BE2C (cell line): ENCODE data around the gene INHBE.
"Not testable (repeated sequence)": the region's sequence is repeated elsewhere in the genome, so short reads cannot be mapped to it uniquely, and the experiment has no call there.

Experiments used
- DNase-seq: peaks from one replicate; pipeline ENCODE4 v3.0.0-alpha.2; 2020
- H3K27me3 ChIP-seq: fragments of 250-450 bp; sonication (Bioruptor Pico); 2 replicates; pipeline ENCODE4 v1.5.1; 2020; ENCODE audit warnings: mild to moderate bottlenecking
- H3K36me3 ChIP-seq: fragments of 250-450 bp; sonication (Bioruptor Pico); 2 replicates; pipeline ENCODE4 v1.5.1; 2020; ENCODE audit warnings: mild to moderate bottlenecking
- H3K4me1 ChIP-seq: fragments of 250-450 bp; sonication (Bioruptor Pico); 2 replicates; pipeline ENCODE4 v1.5.1; 2020
- H3K4me3 ChIP-seq: 2 replicates; pipeline ENCODE4 v1.5.1; 2011; ENCODE audit warnings: low read depth, low read length
- H3K9me3 ChIP-seq: fragments of 250-450 bp; sonication (Bioruptor Pico); 2 replicates; pipeline ENCODE4 v1.5.1; 2020
- TF ChIP-seq, protein P1 (sequence below): IDR thresholded peaks from 2 replicates; pipeline ENCODE4 v1.5.1; 2012; ENCODE audit warnings: mild to moderate bottlenecking, low read depth, low read length

INHBE gene

DNA sequence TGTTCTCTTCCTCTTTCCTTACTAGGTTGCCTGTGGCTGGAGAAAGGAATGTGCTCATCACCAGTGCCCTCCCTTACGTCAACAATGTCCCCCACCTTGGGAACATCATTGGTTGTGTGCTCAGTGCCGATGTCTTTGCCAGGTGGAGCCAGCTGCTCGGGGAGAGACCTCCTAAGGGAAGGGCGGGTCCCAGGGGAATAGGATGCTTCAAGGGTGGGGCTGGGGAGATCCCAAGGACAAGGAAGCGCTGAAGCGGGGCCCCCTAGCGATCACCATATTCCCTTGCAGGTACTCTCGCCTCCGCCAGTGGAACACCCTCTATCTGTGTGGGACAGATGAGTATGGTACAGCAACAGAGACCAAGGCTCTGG is 43.0 kb downstream of the INHBE start:
- no peak for DNase-seq
- TF ChIP-seq, protein P1, sequence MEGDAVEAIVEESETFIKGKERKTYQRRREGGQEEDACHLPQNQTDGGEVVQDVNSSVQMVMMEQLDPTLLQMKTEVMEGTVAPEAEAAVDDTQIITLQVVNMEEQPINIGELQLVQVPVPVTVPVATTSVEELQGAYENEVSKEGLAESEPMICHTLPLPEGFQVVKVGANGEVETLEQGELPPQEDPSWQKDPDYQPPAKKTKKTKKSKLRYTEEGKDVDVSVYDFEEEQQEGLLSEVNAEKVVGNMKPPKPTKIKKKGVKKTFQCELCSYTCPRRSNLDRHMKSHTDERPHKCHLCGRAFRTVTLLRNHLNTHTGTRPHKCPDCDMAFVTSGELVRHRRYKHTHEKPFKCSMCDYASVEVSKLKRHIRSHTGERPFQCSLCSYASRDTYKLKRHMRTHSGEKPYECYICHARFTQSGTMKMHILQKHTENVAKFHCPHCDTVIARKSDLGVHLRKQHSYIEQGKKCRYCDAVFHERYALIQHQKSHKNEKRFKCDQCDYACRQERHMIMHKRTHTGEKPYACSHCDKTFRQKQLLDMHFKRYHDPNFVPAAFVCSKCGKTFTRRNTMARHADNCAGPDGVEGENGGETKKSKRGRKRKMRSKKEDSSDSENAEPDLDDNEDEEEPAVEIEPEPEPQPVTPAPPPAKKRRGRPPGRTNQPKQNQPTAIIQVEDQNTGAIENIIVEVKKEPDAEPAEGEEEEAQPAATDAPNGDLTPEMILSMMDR = no peak
- H3K4me3 ChIP-seq = no peak overlapping the region

DNA sequence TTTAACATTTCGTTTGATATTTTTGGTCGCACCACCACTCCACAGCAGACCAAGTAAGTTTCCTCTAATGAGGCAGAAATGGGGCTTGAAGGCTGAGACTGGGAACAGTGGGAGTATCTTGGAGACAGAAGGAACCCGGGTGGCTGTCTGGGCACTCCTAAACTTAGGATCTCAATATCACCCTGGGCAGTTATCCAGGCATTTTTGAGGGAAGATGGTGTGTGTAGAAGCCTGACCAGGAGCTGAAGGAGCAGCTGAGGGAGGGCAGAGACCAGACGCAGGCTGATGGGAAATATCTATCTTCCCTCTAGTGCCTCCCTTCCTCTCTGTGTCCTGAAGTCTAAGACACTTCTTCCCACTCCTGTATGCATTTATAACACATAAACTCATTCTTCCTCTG is 43.5 kb downstream of the INHBE start:
- Histone ChIP-seq H3K4me3 (no peak overlapping the region), H3K36me3 (peaks cover 80% of the 10 kb centered on the region), H3K9me3 (no peaks in the 10 kb centered on the region), H3K4me1 (no peaks in the 10 kb centered on the region), H3K27me3 (no peaks in the 10 kb centered on the region)
- no peak for DNase-seq
- TF ChIP-seq, protein P1 = no peak

More for the DNA sequence above, 43.0 kb downstream of the INHBE start:
- Histone ChIP-seq H3K9me3 (no peaks in the 10 kb centered on the region), H3K4me1 (no peaks in the 10 kb centered on the region), H3K36me3 (peaks cover 76% of the 10 kb centered on the region), H3K27me3 (no peaks in the 10 kb centered on the region)

DNA sequence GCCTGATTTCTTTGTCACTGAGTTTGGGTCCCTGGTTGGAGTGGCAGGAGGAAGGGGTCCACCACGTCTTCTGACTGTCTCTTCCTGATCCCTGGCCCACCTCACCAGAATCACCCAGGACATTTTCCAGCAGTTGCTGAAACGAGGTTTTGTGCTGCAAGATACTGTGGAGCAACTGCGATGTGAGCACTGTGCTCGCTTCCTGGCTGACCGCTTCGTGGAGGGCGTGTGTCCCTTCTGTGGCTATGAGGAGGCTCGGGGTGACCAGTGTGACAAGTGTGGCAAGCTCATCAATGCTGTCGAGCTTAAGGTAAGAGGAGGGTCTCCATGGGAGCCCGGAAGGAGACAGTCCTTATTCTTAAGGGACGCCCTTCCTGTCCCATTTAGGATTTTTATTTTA is 45.1 kb downstream of the INHBE start:
- Histone ChIP-seq H3K27me3 (no peaks in the 10 kb centered on the region), H3K36me3 (peaks cover 88% of the 10 kb centered on the region), H3K9me3 (no peaks in the 10 kb centered on the region), H3K4me1 (no peaks in the 10 kb centered on the region), H3K4me3 (no peak overlapping the region)
- TF ChIP-seq, protein P1 = no peak
- no peak for DNase-seq

DNA sequence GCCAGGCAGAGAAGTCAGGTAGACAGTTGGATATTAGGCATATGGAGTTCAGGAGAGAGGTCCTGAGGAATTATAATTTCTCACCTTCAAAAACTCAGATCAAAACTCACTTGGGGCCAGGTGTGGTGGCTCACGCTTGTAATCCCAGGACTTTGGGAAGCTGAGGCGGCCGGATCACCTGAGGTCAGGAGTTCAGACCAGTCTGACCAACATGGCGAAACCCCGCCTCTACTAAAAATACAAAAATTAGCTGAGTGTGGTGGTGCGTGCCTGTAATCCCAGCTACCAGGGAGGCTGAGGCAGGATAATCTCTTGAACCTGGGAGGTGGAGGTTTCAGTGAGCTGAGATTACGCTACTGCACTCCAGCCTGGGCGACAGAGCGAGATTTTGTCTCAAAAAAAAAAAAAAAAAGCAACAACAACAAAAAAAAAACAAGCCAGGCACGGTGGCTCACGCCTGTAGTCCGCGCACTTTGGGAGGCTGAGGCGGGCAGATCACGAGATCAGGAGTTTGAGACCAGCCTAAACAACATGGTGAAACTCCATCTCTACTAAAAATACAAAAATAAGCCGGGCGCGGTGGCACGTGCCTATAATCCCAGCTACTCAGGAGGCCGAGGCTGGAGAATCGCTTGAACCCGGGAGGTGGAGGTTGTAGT is 47.3 kb downstream of the INHBE start:
- H3K4me1 ChIP-seq, DNase-seq, H3K27me3 ChIP-seq, H3K4me3 ChIP-seq, H3K9me3 ChIP-seq: not testable (repeated sequence)
- peaks cover 87% of the 10 kb centered on the region for H3K36me3 ChIP-seq

DNA sequence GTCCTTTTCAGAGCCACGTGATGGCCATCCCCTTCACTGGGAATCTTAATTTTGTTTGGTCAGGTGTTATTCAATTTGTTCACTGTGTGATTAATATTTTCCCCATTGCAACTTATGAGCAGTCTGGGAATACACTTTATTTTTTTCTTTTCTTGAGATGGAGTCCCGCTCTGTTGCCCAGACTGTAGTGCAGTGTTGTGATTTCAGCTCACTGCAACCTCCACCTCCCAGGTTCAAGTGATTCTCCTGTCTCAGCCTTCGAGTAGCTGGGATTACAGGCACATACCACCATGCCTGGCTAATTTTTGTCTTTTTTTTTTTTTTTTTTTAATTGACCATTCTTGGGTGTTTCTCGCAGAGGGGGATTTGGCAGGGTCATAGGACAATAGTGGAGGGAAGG is 51.4 kb downstream of the INHBE start:
- H3K4me1 ChIP-seq, H3K4me3 ChIP-seq, DNase-seq, H3K9me3 ChIP-seq, H3K27me3 ChIP-seq: not testable (repeated sequence)
- peaks cover 76% of the 10 kb centered on the region for H3K36me3 ChIP-seq
